ENCODE data around the gene FARSA.

DNA sequence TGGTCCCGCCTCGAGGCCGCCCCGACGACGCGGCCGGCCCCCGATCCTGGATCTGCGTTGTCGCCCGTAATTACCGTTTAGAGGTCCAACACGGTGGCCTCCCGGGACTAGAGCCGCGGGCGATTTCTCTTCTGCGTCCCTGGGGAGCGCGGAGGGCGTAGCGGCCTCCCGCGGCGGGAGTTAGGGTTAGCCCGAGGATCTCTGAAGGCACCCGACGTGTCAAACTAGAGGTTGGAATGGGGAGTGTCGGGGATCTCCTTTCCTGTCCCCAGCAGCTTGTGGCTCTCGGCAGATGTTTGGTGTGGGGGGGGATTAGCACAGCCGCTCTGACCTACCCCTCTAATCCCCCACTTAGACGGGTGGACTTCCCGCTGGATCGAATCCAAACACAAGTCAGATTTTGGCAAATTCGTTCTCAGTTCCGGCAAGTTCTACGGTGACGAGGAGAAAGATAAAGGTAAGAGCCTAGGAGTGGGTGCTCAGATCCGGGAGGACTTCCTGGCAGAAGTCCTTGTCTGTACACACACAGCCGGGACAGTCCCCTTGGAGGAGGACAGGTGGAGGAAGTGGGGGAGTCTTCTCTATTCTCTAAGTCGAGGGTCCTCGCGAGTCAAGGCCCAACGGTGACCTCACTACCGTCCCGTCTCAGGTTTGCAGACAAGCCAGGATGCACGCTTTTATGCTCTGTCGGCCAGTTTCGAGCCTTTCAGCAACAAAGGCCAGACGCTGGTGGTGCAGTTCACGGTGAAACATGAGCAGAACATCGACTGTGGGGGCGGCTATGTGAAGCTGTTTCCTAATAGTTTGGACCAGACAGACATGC is 5.5 kb upstream of the FARSA start:
- TF ChIP-seq, protein P1, sequence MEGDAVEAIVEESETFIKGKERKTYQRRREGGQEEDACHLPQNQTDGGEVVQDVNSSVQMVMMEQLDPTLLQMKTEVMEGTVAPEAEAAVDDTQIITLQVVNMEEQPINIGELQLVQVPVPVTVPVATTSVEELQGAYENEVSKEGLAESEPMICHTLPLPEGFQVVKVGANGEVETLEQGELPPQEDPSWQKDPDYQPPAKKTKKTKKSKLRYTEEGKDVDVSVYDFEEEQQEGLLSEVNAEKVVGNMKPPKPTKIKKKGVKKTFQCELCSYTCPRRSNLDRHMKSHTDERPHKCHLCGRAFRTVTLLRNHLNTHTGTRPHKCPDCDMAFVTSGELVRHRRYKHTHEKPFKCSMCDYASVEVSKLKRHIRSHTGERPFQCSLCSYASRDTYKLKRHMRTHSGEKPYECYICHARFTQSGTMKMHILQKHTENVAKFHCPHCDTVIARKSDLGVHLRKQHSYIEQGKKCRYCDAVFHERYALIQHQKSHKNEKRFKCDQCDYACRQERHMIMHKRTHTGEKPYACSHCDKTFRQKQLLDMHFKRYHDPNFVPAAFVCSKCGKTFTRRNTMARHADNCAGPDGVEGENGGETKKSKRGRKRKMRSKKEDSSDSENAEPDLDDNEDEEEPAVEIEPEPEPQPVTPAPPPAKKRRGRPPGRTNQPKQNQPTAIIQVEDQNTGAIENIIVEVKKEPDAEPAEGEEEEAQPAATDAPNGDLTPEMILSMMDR (IDR thresholded peaks at IDR 0.05) = peak; percentile 20
- TF ChIP-seq EZH2 (IDR thresholded peaks at IDR 0.05; ENCODE audit: borderline replicate concordance, insufficient read depth, low read depth, low read length, poor library complexity, severe bottlenecking) = no peak

Data from B cell (primary cell).